Metanephros (tissue), 2 donors: ENCODE measurements around the gene RPL7A. TPM values are rescaled to one million over a fixed set of nuclear protein-coding genes. Genes with fewer than 3 reads are reported as not detected.

ENCODE experiments used
- small RNA-seq: library from RNA; depleted of rRNA; stranded (forward); fragments of <200 nt; gene quantifications from one replicate; pipeline ENCODE3, GENCODE V24; 2014; ENCODE audit warnings: low replicate concordance
- total RNA-seq: library from RNA; depleted of rRNA; stranded (reverse); fragments of >200 nt; gene quantifications from one replicate; pipeline ENCODE4 v1.2.3, GENCODE V29; 2014

RPL7A gene
- 1,659 TPM for total RNA-seq

DNA sequence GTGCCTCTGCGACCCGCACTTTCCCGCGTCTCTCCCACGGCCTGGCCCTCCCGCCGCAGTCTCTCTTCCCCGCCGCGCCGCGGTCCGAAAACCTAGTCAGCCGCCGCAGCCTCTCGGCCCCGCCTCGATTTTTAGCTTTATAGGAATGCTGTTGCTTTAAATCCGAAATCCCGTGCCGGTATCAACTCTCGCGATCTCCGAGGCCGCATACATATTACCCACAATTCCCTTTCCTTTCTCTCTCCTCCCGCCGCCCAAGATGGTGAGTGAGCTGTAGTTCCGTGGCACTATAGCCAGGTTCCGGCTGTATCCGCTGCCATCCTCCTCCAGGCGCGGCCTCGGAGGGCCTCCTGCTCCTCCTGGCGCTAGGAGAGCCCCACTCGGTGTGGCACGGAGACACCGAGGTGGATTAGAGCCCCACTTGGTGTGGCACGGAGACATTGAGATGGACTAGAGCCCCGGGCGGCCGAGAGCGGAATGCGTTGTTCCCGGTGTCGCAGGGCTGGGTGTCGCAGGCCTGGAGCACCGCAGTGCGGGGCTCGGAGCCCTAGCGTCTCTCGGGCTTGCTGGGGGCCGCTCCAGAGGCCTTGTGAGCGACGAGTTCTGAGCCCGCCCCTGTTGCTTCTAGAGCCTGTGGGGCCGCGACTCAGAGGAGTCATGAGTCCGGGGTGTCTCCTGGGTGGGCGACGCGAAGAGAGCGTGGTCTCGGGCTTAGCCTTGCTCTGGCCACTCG, at the start of gene RPL7A, which contains the start of gene MED22:
Gene RPL7A (plus strand): TSS at position 234 of the 733 bp plus-strand sequence. CDS start 26 bp downstream, at position 260.
Gene MED22 (minus strand): TSS at position 147 of the 733 bp plus-strand sequence. CDS start 1,469 bp downstream, outside the sequence.

DNA sequence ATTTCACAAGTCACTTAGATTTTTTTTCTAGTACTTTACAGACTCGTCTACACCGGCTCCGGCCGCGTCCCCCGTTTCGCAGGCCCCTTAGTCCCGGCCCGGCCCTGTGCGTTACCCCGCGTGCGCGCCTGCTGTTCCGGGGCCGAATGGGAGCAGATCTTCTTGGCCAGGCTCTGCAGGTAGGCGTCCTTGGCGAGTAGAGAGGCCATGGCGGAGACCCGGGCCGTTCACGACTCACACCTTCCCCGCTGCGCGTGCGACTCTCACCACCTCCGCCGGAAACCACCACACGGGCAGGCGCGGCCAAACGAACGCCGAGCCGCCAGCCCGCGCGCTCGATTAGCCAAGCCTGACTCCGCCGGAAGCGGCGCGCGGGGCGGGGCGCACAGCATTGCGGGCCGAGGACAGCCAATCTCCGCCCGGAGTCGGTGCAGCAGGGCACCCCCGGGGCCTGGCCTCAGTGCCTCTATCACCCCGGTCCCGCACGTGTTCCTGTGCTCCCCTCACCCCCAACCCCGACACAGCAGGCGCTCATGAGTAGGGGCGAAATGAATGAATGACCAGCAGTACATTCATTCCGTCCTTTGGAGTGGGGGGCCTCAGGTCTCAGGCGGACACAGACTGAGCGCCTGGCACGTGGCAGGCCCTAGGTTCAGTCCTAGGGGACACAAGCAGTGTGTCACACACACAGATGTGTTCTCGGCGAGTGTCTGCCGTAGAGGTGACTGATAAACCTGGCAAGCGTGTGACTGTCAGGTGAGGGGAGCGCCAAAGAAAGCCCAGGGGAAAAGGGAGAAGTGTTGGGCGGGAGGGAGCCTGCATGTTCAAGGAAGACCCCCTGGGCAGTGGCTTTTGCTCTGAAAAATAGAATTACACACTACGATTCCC, 11.8 kb upstream of the RPL7A start, which contains the start of gene SURF6:
Gene SURF6 (minus strand): TSS at position 265 of the 888 bp plus-strand sequence. CDS start 56 bp downstream, at position 209.

GRCh38 chr9:133356391-133357091, 8.5 kb downstream of the RPL7A start, which contains the start of the genes SURF1 and SURF2:
TSS of gene SURF1 (minus strand) at chr9:133356487. CDS start at chr9:133356453, 34 bp downstream.
TSS of gene SURF2 (plus strand) at chr9:133356550. CDS start at chr9:133356593, 43 bp downstream.

GRCh38 chr9:133375724-133376654, 28.0 kb downstream of the RPL7A start, which contains the start of the genes STKLD1 and SURF4:
TSS of gene STKLD1 (plus strand) at chr9:133376366. CDS start at chr9:133376474, 108 bp downstream.
TSS of gene SURF4 (minus strand) at chr9:133376060. CDS start at chr9:133375969, 91 bp downstream.

Small RNA genes within 50 kb of the gene (small RNA-seq; reads per million reads assigned to genes)
- gene RF00019 (not detected), gene SNORD24 (not detected), gene SNORD36A (not detected), gene SNORD36B (not detected), gene SNORD36C (not detected)

Other genes starting within 250 kb of the RPL7A start
- gene RALGDS, start 227.0 kb upstream of the RPL7A start, total RNA-seq: 42.4 TPM
- gene GBGT1, start 184.3 kb upstream of the RPL7A start, total RNA-seq: 5.6 TPM
- not detected for gene OBP2B, start 139.0 kb upstream of the RPL7A start, total RNA-seq
- 5.1 TPM for gene ABO, start 73.0 kb upstream of the RPL7A start, total RNA-seq
- 18.0 TPM for gene SURF6, start 12.0 kb upstream of the RPL7A start, total RNA-seq
- gene MED22, start 87 bp upstream of the RPL7A start, total RNA-seq: 27.1 TPM
- gene SURF1, start 8.3 kb downstream of the RPL7A start, total RNA-seq: 29.8 TPM
- gene SURF2, start 8.3 kb downstream of the RPL7A start, total RNA-seq: 22.6 TPM
- gene SURF4, start 27.8 kb downstream of the RPL7A start, total RNA-seq: 148 TPM
- 2.0 TPM for gene STKLD1, start 28.1 kb downstream of the RPL7A start, total RNA-seq
- gene REXO4, start 69.8 kb downstream of the RPL7A start, total RNA-seq: 15.8 TPM
- 6.0 TPM for gene ADAMTS13, start 74.1 kb downstream of the RPL7A start, total RNA-seq
- gene CACFD1, start 111.8 kb downstream of the RPL7A start, total RNA-seq: 23.3 TPM
- gene SLC2A6, start 130.9 kb downstream of the RPL7A start, total RNA-seq: 4.0 TPM
- gene MYMK, start 176.7 kb downstream of the RPL7A start, total RNA-seq: 2.8 TPM
- 8.9 TPM for gene ADAMTSL2, start 186.5 kb downstream of the RPL7A start, total RNA-seq